DMS53 treated with DMSO at 0.1 percent for 48 hours (cell line): ENCODE measurements around the gene OR4N5.
"Not testable (repeated sequence)": the region's sequence is repeated elsewhere in the genome, so short reads cannot be mapped to it uniquely, and the experiment has no call there.

ENCODE experiments used
- DNase-seq: peaks from one replicate; lab custom pipeline; 2025; ENCODE audit not compliant: unreplicated experiment; lab: John Stamatoyannopoulos, UW

The OR4N5 gene, protein sequence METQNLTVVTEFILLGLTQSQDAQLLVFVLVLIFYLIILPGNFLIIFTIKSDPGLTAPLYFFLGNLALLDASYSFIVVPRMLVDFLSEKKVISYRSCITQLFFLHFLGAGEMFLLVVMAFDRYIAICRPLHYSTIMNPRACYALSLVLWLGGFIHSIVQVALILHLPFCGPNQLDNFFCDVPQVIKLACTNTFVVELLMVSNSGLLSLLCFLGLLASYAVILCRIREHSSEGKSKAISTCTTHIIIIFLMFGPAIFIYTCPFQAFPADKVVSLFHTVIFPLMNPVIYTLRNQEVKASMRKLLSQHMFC

DNA sequence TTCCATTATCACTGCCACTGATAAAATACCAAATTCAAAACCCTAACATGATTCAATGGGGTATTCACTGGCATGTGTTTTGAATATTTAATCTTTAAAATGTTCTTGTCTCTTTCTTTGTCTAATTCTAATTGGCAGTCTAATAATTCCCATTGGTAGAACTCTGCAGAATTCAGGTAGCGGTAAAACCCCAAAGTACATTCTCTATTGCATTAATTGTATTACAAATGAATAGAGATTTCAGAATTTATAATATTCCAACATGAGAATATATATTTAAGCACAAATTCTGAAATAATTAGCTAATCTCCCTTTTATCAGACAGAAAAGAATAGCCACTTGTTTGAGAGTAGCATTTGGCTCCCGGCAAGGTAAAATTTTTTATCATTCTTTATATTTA, at the start of gene OR4N5:
TSS of gene OR4N5 (plus strand) at position 301 of the 400 bp plus-strand sequence. CDS start 4,916 bp downstream, outside the sequence.
- DNase-seq = no peak

DNA sequence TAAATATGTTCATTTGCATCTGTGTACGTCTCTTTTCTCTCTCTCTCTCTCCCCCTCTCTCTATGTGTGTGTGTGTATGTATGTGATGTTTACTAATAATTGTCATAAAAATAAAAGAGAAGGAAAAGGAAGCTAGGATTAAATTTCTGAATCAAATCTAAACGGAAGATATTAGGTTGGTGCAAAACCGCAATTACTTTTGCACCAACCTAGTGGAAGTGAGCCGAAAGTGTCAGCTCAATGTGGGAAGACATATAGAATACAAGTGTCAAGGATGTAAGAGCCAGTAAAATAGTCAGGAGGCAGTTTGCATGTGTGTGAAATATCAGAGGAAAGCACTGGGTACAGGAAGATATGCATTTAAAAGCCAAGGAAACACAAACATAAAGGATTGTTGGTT, 46.6 kb upstream of the OR4N5 start:
- DNase-seq = no peak

DNA sequence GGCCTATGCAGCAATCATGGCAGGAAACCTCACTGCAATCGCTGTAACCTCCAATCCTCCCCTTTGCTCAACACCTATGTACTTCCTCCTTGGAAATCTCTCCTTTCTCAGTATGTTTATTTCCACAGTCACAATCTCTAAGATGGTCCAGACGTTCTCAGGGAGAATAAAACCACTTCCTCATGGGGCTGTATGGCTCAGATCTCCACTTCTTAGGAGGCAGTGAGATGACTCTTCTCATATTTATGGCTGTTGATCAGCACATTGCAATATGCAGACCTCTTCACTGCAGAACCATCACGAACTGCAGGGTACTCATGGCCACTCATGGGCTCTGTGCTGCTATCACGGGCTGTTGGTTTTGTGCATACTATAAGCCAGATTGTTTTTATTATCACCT, 45.2 kb upstream of the OR4N5 start:
- no peak for DNase-seq

DNA sequence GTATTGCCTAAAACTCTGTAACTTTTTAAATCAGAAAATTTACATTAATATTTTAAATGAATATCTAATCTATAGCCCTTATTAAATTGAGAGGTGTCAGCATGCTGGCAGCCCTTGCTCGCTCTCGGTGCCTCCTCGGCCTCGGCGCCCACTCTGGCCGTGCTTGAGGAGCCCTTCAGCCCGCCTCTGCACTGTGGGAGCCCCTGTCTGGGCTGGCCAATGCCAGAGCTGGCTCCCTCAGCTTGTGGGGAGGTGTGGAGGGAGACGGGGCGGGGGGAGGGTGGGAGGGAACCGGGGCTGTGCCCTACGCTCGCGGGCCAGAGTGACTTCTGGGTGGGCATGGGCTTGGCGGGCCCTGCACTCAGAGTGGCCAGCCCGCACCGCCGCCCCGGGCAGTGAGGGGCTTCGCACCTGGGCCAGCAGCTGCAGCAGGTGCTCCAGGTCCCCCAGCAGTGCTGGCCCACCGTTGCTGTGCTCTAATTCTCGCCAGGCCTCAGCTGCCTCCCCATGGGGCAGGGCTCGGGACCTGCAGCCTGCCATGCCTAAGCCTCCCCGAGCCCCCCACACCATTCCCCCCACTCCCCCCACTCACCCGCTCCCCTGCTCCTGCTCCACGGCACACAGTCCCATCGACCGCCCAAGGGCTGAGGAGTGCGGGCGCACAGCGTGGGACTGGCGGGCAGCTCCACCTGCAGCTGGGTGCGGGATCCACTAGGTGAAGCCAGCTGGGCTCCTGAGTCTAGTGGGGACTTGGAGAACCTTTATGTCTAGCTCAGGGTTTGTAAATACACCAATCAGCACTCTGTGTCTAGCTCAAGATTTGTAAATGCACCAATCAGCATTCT, 39.5 kb upstream of the OR4N5 start:
- DNase-seq = not testable (repeated sequence)

DNA sequence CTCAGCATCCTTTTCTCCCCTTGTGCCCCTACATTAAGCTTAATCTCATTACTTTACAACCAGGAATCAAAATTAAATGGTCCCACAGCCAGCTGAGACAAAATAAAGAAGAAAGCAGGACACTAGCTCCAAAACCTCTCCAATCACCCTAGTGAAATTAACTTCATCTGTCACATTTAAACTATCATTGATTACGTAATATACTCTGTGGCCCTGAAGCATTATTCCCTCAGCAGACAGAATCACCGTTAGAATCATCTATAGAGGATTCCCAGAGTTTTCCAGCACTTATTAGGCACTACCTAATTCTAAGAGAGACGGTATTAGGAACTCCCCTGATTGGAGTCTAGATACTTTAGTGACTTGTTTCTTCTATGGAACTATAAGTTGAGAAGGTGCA, 28.2 kb upstream of the OR4N5 start, which contains the start of gene OR4K17:
TSS of gene OR4K17 (plus strand) at position 302 of the 400 bp plus-strand sequence. CDS start 6,761 bp downstream, outside the sequence.
- DNase-seq = no peak

DNA sequence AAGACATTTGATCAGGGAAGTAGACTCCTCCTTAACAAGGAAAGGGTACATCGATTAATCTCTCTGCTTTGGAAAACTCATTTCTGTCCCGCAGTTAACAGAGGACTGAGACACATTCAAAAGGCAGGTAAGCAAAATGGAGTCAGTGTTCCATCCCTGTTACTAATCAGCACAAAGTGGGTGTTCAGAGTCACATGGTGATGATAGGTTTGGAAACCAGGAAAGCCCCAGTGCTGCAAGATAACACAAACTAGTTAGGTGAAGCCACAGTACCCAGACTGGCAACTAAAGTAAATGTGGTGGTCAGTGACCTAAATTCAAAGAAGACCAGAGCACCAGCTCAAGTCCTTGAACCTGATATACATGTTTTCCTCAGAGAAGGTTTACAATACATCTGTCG, 26.3 kb upstream of the OR4N5 start:
- DNase-seq = no peak

DNA sequence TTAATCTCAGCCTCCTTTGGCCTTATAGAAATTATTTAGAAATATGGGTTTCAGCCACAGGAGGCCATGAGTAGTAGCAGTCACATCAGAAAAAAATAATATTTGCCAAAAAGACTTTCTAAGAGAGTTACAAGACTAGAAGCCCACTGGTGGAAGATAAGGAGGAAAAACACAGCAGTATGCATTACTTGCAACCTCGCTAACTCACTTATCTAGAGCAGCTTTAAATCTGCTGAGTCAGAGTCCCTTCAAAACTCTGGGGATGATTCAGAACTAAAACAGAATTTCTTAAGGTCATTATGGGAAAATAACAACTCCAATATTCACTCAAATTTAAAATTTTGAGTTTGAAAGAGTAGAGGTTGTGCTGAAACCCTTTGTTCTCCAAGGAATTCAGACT, 21.9 kb upstream of the OR4N5 start:
- DNase-seq = no peak

DNA sequence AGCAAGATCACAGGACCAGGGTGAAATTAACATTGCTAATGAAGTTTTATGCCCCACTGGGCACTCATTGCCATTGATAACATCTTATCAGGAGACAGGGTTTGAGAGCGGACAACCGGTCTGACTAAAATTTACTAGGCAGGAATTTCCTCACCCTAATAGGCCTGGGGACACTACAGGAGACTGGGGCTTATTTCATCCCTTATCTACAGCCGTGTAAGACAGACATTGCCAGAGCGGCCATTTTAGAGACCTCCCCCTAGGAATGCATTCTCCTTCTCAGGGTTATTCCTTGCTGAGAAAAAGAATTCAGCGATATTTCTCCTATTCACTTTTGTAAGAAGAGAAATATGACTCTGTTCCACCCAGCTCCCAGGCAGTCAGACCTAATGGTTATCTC, 19.8 kb upstream of the OR4N5 start:
- DNase-seq = no peak

DNA sequence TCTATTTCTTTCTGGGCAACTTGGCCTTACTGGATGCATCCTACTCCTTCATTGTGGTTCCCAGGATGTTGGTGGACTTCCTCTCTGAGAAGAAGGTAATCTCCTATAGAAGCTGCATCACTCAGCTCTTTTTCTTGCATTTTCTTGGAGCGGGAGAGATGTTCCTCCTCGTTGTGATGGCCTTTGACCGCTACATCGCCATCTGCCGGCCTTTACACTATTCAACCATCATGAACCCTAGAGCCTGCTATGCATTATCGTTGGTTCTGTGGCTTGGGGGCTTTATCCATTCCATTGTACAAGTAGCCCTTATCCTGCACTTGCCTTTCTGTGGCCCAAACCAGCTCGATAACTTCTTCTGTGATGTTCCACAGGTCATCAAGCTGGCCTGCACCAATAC, 5.3 kb downstream of the OR4N5 start:
- DNase-seq = no peak

DNA sequence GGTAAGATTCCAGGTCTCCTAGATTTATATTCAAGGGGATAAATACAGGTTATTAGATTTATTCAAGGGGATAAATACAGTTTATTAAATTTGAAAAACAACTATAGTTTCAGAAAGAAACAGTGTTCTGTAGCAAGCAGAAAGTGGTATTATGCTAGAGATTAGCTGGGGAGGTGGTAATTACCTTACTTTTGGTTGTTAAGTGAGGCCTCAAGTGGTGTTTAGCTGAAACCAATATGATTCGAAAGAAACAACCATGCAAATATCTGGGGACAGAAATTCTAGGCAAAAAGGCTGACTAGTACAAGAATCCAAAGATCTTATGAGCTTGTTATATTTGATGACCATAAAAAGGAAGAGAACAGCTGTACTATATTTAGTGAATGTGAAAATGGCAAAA, 6.2 kb downstream of the OR4N5 start:
- DNase-seq = no peak

DNA sequence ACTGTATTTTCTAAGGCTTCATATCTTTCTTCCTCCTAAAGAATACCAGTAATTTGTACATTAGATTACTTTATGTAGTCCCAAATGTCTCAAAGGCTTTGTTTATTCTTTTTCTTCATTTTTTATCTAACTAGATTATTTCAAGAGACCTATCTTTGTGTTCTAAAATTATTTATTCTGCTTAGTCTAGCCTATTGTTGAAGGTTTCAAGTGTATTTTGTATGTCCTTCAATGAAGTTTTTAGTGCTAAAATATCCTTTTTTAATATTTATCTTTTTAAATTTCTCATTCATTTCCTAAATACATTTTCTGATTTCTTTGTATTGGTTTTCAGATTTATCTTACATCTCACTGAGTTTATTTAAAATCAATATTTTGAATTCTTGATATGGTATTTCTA, 25.8 kb downstream of the OR4N5 start:
- no peak for DNase-seq

DNA sequence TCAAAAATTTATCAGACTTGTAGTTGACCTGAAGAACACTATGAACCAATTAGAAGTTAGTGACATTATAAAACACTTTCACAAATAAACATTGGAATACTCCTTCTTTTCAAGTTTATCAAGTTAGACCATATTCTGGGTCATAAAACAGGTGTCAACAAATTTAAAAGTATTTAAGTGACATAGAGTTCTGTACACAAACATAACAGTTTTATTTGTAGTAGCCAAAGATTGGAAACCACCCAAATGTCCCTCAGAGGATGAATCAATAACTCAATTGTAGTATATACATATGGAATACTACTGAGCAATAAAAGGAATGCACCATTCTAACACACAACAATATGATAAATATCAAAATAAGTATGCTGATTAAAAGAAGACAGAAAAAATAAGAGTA, 28.5 kb downstream of the OR4N5 start:
- DNase-seq = no peak

DNA sequence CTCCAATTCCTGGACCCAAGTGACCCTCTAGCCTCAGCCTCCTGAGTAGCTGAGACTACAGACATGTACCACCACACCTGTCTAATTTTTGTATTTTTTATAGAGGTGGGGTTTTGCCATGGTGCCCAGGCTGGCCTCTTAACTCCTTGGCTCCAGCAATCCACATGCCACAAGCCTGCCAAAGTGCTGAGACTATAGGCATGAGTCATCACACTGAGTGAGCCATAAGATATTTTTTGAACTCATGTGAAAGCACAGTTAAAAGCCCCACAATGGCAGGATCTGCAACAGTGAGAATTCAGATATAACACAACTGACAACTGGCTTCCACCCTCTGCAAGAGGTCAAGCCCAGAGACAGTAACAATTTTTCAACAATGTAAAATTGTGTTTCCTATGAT, 31.2 kb downstream of the OR4N5 start:
- DNase-seq = not testable (repeated sequence)

DNA sequence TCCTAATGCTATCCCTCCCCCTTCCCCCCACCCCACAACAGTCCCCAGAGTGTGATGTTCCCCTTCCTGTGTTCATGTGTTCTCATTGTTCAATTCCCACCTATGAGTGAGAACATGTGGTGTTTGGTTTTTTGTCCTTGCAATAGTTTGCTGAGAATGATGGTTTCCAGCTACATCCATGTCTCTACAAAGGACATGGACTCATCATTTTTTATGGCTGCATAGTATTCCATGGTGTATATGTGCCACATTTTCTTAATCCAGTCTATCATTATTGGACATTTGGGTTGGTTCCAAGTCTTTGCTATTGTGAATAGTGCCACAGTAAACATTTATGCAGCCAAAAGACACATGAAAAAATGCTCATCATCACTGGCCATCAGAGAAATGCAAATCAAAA, 35.6 kb downstream of the OR4N5 start:
- DNase-seq = not testable (repeated sequence)

DNA sequence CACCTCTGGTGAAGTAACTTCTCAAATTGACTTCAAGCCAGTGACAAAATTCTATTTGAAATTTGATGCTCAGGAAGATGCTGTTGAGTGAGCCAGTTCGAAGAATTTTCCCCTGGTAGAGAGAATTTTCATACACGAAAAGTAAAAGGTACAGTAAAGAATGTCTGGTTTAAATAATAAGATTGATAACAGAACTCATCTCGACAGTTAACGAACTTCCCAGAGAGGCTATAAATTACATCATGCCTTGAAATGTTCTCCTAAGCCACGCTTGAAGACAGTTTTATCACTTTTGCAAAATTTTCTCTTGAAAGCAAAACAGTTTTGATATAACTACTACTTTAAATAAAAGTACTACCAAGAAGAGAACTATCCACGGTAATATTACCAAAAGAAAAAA, 37.7 kb downstream of the OR4N5 start:
- DNase-seq = no peak

DNA sequence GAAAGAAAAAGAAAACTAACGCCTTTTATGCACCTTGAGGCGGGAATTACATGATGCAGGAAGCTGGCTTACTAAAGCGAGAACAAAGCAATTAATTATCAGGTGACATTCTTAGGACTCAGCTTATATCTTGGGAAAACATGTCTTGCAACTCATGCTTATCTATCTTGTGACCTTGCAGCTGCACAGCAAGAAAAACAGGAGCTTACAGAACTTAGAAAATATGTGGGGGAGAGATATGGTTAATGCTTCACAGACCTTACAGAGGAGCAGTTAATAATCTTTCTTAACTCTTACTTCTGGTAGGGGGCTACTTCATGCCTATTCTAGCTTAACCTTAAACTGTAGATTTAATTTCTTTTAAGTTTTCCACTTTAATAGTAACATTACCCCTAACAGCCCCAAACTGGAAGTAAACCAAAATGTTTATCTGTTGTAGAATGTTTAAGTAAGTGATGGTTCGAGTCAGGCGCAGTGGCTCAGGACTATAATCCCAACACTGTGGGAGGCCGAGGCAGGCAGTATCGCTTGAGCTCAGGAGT, 38.9 kb downstream of the OR4N5 start:
- no peak for DNase-seq

DNA sequence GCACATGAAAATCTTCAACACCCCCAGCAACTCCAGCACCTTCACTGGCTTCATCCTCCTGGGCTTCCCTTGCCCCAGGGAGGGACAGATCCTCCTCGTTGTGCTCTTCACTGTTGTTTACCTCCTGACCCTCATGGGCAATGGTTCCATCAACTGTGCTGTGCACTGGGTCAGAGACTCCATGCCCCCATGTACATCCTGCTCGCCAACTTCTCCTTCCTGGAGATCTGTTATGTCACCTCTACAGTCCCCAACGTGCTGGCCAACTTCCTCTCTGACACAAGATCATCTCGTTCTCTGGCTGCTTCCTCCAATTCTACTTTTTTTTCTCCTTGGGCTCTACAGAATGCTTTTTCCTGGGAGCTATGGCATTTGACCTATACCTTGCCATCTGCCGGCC, 40.6 kb downstream of the OR4N5 start:
- DNase-seq = no peak

DNA sequence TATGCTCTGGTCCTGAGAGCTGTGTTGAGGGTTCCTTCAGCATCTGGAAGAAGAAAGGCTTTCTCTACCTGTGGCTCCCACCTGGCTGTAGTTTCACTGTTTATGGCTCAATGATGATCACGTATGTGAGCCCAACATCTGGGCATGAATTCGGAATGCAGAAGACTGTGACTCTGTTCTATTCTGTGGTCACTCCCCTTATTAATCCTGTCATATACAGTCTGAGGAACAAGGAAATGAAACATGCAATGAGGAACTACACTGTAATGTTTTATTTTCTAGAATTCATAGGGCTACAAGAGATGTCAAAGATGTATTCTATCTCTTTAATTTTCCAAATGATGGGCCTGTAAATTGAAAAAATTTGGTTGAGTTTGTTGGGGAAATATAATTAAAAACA, 41.3 kb downstream of the OR4N5 start:
- DNase-seq = no peak

DNA sequence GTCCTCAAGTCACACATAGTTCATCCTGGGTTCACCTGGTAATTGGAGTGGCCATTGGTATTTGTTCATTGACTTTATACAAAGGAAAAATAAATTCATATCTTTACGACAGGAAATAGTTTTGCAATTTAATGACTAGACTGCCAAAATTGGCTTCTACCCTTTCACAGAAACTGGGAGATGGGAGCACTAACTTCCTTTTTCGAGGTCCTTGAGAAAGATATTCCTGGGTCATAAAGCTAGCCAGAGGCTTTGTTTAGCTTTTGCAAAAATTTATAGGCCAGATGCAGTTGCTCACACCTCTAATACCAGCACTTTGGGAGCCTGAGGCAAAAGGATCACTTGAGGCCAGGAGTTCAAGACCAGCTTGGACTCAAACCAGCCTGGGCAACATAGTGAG, 41.9 kb downstream of the OR4N5 start:
- DNase-seq = no peak

DNA sequence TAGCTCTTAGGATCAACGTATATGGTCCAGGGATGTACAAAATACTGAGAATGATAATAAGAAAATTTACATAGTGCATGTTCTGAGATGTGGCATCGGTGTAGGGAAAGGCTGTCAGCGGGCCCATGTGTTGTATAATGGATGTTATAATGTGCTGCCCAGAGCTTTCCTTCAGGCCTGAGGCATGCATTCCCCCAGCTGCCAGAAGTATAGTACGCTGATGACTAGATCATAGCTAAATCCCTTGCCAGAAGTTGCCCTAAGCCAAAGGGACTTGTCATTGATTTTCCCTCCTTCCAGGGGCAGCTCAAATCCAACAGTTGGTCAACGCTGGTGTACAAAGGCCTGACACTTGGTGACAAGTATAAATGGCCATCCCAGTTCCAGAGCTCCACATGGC, 45.6 kb downstream of the OR4N5 start:
- DNase-seq = no peak

DNA sequence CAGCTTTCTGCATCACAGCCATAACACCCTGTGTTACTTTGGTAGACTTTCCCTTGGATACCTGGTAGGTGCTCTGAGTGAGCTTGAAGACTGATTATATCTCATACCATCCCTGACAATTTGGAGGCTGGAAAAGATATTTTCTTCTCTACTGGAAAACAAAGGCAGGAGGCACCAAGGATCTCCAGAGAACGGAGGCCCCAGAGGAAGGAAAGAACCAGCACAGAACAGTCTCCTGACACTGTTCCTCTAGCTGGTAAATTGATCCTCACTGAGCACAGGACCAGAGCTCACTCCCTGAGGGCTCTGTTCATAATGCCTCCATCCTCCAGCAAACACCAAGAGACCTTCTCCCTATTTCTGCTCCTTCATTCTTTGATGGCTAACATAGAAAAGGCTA, 52.0 kb downstream of the OR4N5 start, which contains the start of gene OR11G2:
TSS of gene OR11G2 (plus strand) at position 301 of the 400 bp plus-strand sequence. CDS start 6,542 bp downstream, outside the sequence.
- DNase-seq = no peak

DNA sequence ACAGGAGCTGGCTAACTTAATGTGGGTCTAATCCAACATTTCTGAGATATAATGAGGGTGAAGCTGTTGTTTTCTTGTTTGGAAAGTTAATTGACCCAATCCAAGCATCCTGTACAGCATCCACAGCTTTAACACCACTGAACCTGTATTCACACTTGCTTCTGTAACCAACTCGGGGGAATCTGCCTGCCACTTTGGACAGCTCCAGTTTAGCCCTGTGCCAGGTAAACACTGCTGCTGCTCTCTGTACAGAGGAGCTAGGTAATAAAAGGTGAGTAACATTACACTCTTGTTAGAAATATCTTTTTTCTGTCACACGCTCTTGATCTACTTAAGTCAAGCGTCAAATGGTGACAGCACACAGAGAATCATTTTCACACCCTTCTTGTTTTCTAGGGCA, 52.8 kb downstream of the OR4N5 start:
- no peak for DNase-seq
